MM.1S (cell line): ENCODE results near the gene CLEC2D.

ENCODE experiments used
- DNase-seq: peaks from one replicate; pipeline ENCODE4 v3.0.0-alpha.2; 2015
- H2AFZ ChIP-seq: fragments of 300-600 bp; sonication (generic); 2 replicates; pipeline ENCODE4 v1.6.0; 2016; ENCODE audit warnings: antibody characterized with exemption, low read length
- H3F3A ChIP-seq: fragments of 300-600 bp; sonication (generic); 2 replicates; pipeline ENCODE4 v1.6.1; 2016; ENCODE audit warnings: mild to moderate bottlenecking, antibody characterized with exemption, low read length, moderate library complexity, mixed read lengths; ENCODE audit not compliant: insufficient read depth
- H3K27ac ChIP-seq: fragments of 300-600 bp; sonication (generic); 2 replicates; pipeline ENCODE4 v1.5.1; 2016; ENCODE audit warnings: mild to moderate bottlenecking, low read length
- H3K27me3 ChIP-seq: fragments of 300-600 bp; sonication (generic); replicated peaks from 2 replicates; pipeline ENCODE4 v1.6.0; 2016; ENCODE audit warnings: low read length; ENCODE audit not compliant: insufficient read depth
- H3K36me3 ChIP-seq: fragments of 300-600 bp; sonication (generic); replicated peaks from 2 replicates; pipeline ENCODE4 v1.6.1; 2016; ENCODE audit warnings: mild to moderate bottlenecking, low read length, mixed read lengths; ENCODE audit not compliant: insufficient read depth
- H3K4me1 ChIP-seq: fragments of 300-600 bp; sonication (generic); 2 replicates; pipeline ENCODE4 v1.6.1; 2016; ENCODE audit warnings: low read length, mixed read lengths
- H3K4me2 ChIP-seq: fragments of 300-600 bp; sonication (generic); 2 replicates; pipeline ENCODE4 v1.6.0; 2016; ENCODE audit warnings: low read depth, low read length
- H3K4me3 ChIP-seq: fragments of 300-600 bp; sonication (generic); 2 replicates; pipeline ENCODE4 v1.5.1; 2016; ENCODE audit warnings: low read length, mixed read lengths
- H3K79me2 ChIP-seq: fragments of 300-600 bp; sonication (generic); 2 replicates; pipeline ENCODE4 v1.6.1; 2016; ENCODE audit warnings: mixed run types, low read length, mixed read lengths
- H3K9ac ChIP-seq: fragments of 300-600 bp; sonication (generic); 2 replicates; pipeline ENCODE4 v1.6.1; 2016; ENCODE audit warnings: low read length, mixed read lengths
- H3K9me2 ChIP-seq: fragments of 300-600 bp; sonication (generic); replicated peaks from 2 replicates; pipeline ENCODE4 v1.6.1; 2016; ENCODE audit warnings: mild to moderate bottlenecking, low read length, mixed read lengths; ENCODE audit not compliant: insufficient read depth
- H3K9me3 ChIP-seq: fragments of 300-600 bp; sonication (generic); replicated peaks from 2 replicates; pipeline ENCODE4 v1.6.1; 2016; ENCODE audit warnings: mild to moderate bottlenecking, low read length, mixed read lengths; ENCODE audit not compliant: insufficient read depth
- H4K20me1 ChIP-seq: fragments of 300-600 bp; sonication (generic); 2 replicates; pipeline ENCODE4 v1.6.1; 2016; ENCODE audit warnings: mild to moderate bottlenecking, low read length, moderate library complexity, mixed read lengths; ENCODE audit not compliant: insufficient read depth
- CTCF ChIP-seq: fragments of 300-600 bp; sonication (generic); IDR thresholded peaks from 2 replicates; pipeline ENCODE4 v1.5.1; 2016; ENCODE audit warnings: antibody characterized with exemption, low read length, mixed read lengths
- EZH2 ChIP-seq: fragments of 300-600 bp; sonication (generic); optimal IDR thresholded peaks from 2 replicates; pipeline ENCODE3; 2017; ENCODE audit warnings: low read depth, mild to moderate bottlenecking, antibody characterized with exemption, low read length, mixed read lengths
- EZH2phosphoT487 ChIP-seq: fragments of 300-600 bp; sonication (generic); IDR thresholded peaks from 2 replicates; pipeline ENCODE4 v1.6.1; 2018; ENCODE audit warnings: antibody characterized with exemption, low read length

Gene CLEC2D

GRCh38 chr12:9649532-9649940 lies 20.0 kb upstream of the CLEC2D start:
- Histone ChIP-seq H3K36me3 (no peaks in the 10 kb centered on the region), H3K9me2 (no peaks in the 10 kb centered on the region), H3K27ac (peak overlapping the region; percentile 95), H3K79me2 (peaks cover 44% of the 10 kb centered on the region), H3K4me1 (peaks cover 27% of the 10 kb centered on the region), H3K27me3 (no peaks in the 10 kb centered on the region), H2AFZ (peak overlapping the region; percentile 8; the same call in 1 of the 2 replicates), H3K9me3 (no peaks in the 10 kb centered on the region), H3K4me3 (peak overlapping the region; percentile 63), H3K4me2 (peak overlapping the region; percentile 89), H3F3A (peaks cover 44% of the 10 kb centered on the region), H3K9ac (peak overlapping the region; percentile 86), H4K20me1 (no peaks in the 10 kb centered on the region)
- TF ChIP-seq CTCF (no peak), EZH2phosphoT487 (no peak), EZH2 (no peak)
- peak; percentile 34 for DNase-seq

- peak overlapping the region; percentile 95 for H3K27ac ChIP-seq
- H3K4me2 ChIP-seq, result peak overlapping the region; percentile 89
- H2AFZ ChIP-seq, result no peak overlapping the region
- TF ChIP-seq EZH2phosphoT487 (no peak), CTCF (no peak), EZH2 (no peak)
- H3F3A ChIP-seq, result peaks cover 44% of the 10 kb centered on the region
- H3K79me2 ChIP-seq, result peaks cover 44% of the 10 kb centered on the region
- no peaks in the 10 kb centered on the region for H3K9me3 ChIP-seq
- H3K4me1 ChIP-seq, result peaks cover 27% of the 10 kb centered on the region
- no peaks in the 10 kb centered on the region for H3K27me3 ChIP-seq
- H4K20me1 ChIP-seq, result no peaks in the 10 kb centered on the region
- no peaks in the 10 kb centered on the region for H3K36me3 ChIP-seq
- no peaks in the 10 kb centered on the region for H3K9me2 ChIP-seq
- no peak for DNase-seq
- peak overlapping the region; percentile 63 for H3K4me3 ChIP-seq
- H3K9ac ChIP-seq, result peak overlapping the region; percentile 86
These were observed 19.3 kb upstream of the CLEC2D start for GRCh38 chr12:9650151-9650576.

- Histone ChIP-seq H3F3A (peaks cover 44% of the 10 kb centered on the region), H3K79me2 (peaks cover 44% of the 10 kb centered on the region), H4K20me1 (no peaks in the 10 kb centered on the region), H3K4me2 (peak overlapping the region; percentile 89), H3K4me3 (peak overlapping the region; percentile 16; the same call in 1 of the 2 replicates), H3K9me2 (no peaks in the 10 kb centered on the region), H3K4me1 (peaks cover 27% of the 10 kb centered on the region), H3K9ac (peak overlapping the region; percentile 86; the same call in 1 of the 2 replicates), H3K36me3 (no peaks in the 10 kb centered on the region), H3K27me3 (no peaks in the 10 kb centered on the region), H2AFZ (no peak overlapping the region), H3K9me3 (no peaks in the 10 kb centered on the region), H3K27ac (peak overlapping the region; percentile 95)
- no peak for DNase-seq
- TF ChIP-seq CTCF, result no peak
- TF ChIP-seq EZH2, result no peak
- no peak for TF ChIP-seq EZH2phosphoT487
These were observed 18.2 kb upstream of the CLEC2D start for GRCh38 chr12:9651265-9651729.
